ENCODE results near the gene RGS13. TPM values are rescaled to one million over a fixed set of nuclear protein-coding genes. Genes with fewer than 3 reads are reported as not detected.

RGS13 gene
- total and polyA plus RNA-seq, 4 donors = 0.14 to 1.3 (median 0.51) TPM

DNA sequence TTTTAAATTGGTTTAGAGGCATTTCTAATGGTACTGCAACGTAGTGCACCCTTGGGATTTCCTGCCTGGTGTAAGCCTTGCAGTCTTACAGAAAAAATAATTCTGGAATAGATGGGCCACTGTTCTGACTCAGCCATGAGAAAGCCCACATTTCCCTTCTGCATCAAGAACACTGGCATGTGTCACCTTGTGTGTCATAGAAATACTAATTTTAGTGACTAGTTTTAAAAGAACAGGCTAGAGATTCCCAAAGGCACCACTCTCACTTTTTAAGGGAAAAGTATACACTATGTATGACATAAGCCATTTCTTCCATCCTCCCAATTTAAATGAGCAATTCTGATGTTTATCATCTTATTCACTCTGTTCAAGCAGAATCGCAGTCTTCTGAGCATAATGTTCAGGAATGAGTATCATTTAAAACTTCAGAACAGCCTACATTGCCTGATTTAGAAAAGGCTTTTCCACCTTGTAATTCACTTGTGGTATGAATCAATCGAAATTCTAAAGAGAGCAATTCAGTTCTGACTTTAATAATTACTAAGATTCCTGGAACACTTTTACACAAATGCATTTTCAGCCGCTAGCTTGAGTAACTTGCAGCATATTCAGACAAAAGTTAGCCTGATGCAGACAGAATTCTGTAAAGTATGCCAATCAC lies 18.8 kb downstream of the RGS13 start:
- ATAC-seq (ENCODE audit: insufficient read depth, low FRiP score) = peak; percentile 19
- no peaks in the 10 kb centered on the region for H3K9me3 ChIP-seq (ENCODE audit: control insufficient read depth in 4 of 4, insufficient read depth in 3 of 4, low read length in 3 of 4)
- H3K4me3 ChIP-seq = no peak overlapping the region
- no peak overlapping the region for H3K27ac ChIP-seq (ENCODE audit: low read depth in 1 of 2, low read length in 1 of 2)
- no peak overlapping the region for H3K9ac ChIP-seq (ENCODE audit: insufficient read depth in 1 of 2, low read length in 2 of 2)
- WGBS, 2 donors = 85 to 92% methylated on average over 4 of the region's 4 CpGs
- H3K4me1 ChIP-seq (ENCODE audit: control insufficient read depth in 5 of 5, insufficient read depth in 5 of 5, low read length in 5 of 5) = peaks cover 0 to 12% (median 0%) of the 10 kb centered on the region in 5 donors
- TF ChIP-seq, protein P1, sequence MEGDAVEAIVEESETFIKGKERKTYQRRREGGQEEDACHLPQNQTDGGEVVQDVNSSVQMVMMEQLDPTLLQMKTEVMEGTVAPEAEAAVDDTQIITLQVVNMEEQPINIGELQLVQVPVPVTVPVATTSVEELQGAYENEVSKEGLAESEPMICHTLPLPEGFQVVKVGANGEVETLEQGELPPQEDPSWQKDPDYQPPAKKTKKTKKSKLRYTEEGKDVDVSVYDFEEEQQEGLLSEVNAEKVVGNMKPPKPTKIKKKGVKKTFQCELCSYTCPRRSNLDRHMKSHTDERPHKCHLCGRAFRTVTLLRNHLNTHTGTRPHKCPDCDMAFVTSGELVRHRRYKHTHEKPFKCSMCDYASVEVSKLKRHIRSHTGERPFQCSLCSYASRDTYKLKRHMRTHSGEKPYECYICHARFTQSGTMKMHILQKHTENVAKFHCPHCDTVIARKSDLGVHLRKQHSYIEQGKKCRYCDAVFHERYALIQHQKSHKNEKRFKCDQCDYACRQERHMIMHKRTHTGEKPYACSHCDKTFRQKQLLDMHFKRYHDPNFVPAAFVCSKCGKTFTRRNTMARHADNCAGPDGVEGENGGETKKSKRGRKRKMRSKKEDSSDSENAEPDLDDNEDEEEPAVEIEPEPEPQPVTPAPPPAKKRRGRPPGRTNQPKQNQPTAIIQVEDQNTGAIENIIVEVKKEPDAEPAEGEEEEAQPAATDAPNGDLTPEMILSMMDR (IDR thresholded peaks at IDR 0.05; ENCODE audit: control extremely low read depth, extremely low read depth) = no peak
- H3K27me3 ChIP-seq (ENCODE audit: control insufficient read depth in 3 of 3, insufficient read depth in 3 of 3, low read length in 2 of 3) = no peaks in the 10 kb centered on the region
- H3K36me3 ChIP-seq (ENCODE audit: control insufficient read depth in 4 of 4, insufficient read depth in 4 of 4, low read length in 4 of 4) = no peaks in the 10 kb centered on the region
- no peak for DNase-seq

GRCh38 chr1:192657760-192658159 lies 21.8 kb downstream of the RGS13 start:
- no peak overlapping the region for H3K9ac ChIP-seq (ENCODE audit: insufficient read depth in 1 of 2, low read length in 2 of 2)
- no peak overlapping the region for H3K27ac ChIP-seq (ENCODE audit: low read depth in 1 of 2, low read length in 1 of 2)
- no peak overlapping the region for H3K4me3 ChIP-seq
- no peaks in the 10 kb centered on the region for H3K36me3 ChIP-seq (ENCODE audit: control insufficient read depth in 4 of 4, insufficient read depth in 4 of 4, low read length in 4 of 4)
- TF ChIP-seq, protein P1 (IDR thresholded peaks at IDR 0.05; ENCODE audit: control extremely low read depth, extremely low read depth) = no peak
- ATAC-seq (ENCODE audit: insufficient read depth, low FRiP score) (no peak), DNase-seq (no peak)
- 71 to 89% methylated on average over 4 of the region's 4 CpGs for WGBS, 2 donors
- H3K27me3 ChIP-seq (ENCODE audit: control insufficient read depth in 3 of 3, insufficient read depth in 3 of 3, low read length in 2 of 3) = no peaks in the 10 kb centered on the region
- H3K4me1 ChIP-seq (ENCODE audit: control insufficient read depth in 5 of 5, insufficient read depth in 5 of 5, low read length in 5 of 5) = peaks cover 0 to 4% (median 0%) of the 10 kb centered on the region in 5 donors
- H3K9me3 ChIP-seq (ENCODE audit: control insufficient read depth in 4 of 4, insufficient read depth in 3 of 4, low read length in 3 of 4) = no peaks in the 10 kb centered on the region

DNA sequence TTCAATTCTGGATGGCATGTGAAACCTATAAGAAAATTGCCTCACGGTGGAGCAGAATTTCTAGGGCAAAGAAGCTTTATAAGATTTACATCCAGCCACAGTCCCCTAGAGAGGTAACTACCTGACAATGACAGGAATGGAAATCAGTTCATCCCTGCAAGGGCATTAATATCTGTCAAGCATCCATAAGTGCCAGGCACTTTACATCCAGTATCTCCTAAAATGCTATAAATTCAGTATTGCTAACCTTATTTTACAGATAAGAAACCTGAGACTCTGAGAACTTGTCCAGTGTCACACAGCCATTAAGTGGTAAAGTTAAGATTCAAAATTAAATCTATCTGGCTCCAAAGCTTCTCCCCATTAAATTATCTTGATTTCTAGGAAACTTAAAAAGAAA lies 22.3 kb downstream of the RGS13 start:
- Histone ChIP-seq H3K27ac (ENCODE audit: low read depth in 1 of 2, low read length in 1 of 2) (no peak overlapping the region), H3K9ac (ENCODE audit: insufficient read depth in 1 of 2, low read length in 2 of 2) (no peak overlapping the region), H3K4me1 (ENCODE audit: control insufficient read depth in 5 of 5, insufficient read depth in 5 of 5, low read length in 5 of 5) (peaks cover 0 to 4% (median 0%) of the 10 kb centered on the region in 5 donors), H3K9me3 (ENCODE audit: control insufficient read depth in 4 of 4, insufficient read depth in 3 of 4, low read length in 3 of 4) (no peaks in the 10 kb centered on the region), H3K27me3 (ENCODE audit: control insufficient read depth in 3 of 3, insufficient read depth in 3 of 3, low read length in 2 of 3) (no peaks in the 10 kb centered on the region), H3K4me3 (no peak overlapping the region), H3K36me3 (ENCODE audit: control insufficient read depth in 4 of 4, insufficient read depth in 4 of 4, low read length in 4 of 4) (no peaks in the 10 kb centered on the region)
- TF ChIP-seq, protein P1 (IDR thresholded peaks at IDR 0.05; ENCODE audit: control extremely low read depth, extremely low read depth) = no peak
- DNase-seq = no peak
- no peak for ATAC-seq (ENCODE audit: insufficient read depth, low FRiP score)
- WGBS, 2 donors = 97% methylated on average over 1 of the region's 1 CpG

DNA sequence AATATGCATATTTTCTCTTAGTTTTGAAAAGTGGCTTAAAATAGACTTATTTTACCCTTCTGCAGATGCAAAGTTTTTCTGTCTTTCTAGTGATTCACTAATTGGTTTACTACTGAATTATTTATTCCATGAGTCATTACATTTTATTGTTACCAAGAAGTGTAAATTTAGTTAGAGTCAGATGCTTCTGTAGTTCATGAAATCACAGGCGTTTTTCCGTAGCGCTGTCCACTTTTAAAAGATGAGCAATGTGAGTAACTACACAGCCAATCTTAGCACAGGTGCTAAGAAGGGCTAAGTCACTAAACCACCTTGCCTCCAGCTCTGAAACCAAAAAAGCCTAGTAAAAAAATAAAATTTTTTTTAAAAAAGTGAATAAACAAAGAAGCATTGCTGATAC lies 24.7 kb downstream of the RGS13 start:
- Histone ChIP-seq H3K4me1 (ENCODE audit: control insufficient read depth in 5 of 5, insufficient read depth in 5 of 5, low read length in 5 of 5) (peaks cover 0 to 4% (median 0%) of the 10 kb centered on the region in 5 donors), H3K36me3 (ENCODE audit: control insufficient read depth in 4 of 4, insufficient read depth in 4 of 4, low read length in 4 of 4) (no peaks in the 10 kb centered on the region), H3K4me3 (no peak overlapping the region), H3K9ac (ENCODE audit: insufficient read depth in 1 of 2, low read length in 2 of 2) (no peak overlapping the region), H3K27me3 (ENCODE audit: control insufficient read depth in 3 of 3, insufficient read depth in 3 of 3, low read length in 2 of 3) (no peaks in the 10 kb centered on the region), H3K9me3 (ENCODE audit: control insufficient read depth in 4 of 4, insufficient read depth in 3 of 4, low read length in 3 of 4) (no peaks in the 10 kb centered on the region), H3K27ac (ENCODE audit: low read depth in 1 of 2, low read length in 1 of 2) (no peak overlapping the region)
- WGBS, 2 donors = 93 to 96% methylated on average over 3 of the region's 3 CpGs
- ATAC-seq (ENCODE audit: insufficient read depth, low FRiP score) (no peak), DNase-seq (no peak)
- TF ChIP-seq, protein P1 (IDR thresholded peaks at IDR 0.05; ENCODE audit: control extremely low read depth, extremely low read depth) = no peak
